ENCODE data around the gene PRAMEF26. TPM values are rescaled to one million over a fixed set of nuclear protein-coding genes. Genes with fewer than 3 reads are reported as not detected.
"Not testable (repeated sequence)": the region's sequence is repeated elsewhere in the genome, so short reads cannot be mapped to it uniquely, and the experiment has no call there.

Gene PRAMEF26
- not detected for polyA plus RNA-seq

- not testable (repeated sequence) for H3K36me3 Mint-ChIP-seq; H3K27me3 Mint-ChIP-seq (ENCODE audit: low read depth in 3 of 3); H3K27ac Mint-ChIP-seq; H3K9me3 Mint-ChIP-seq; H3K4me3 Mint-ChIP-seq; DNase-seq; H3K4me1 Mint-ChIP-seq
Observed at GRCh38 chr1:13155909-13156308, at the start of gene PRAMEF26. PRAMEF26 (minus strand) TSS chr1:13156009; CDS start chr1:13153095, 2,914 bp downstream.

- not testable (repeated sequence) for H3K27me3 Mint-ChIP-seq (ENCODE audit: low read depth in 3 of 3); H3K36me3 Mint-ChIP-seq; H3K4me3 Mint-ChIP-seq; H3K4me1 Mint-ChIP-seq; H3K9me3 Mint-ChIP-seq; DNase-seq; H3K27ac Mint-ChIP-seq
Observed at GRCh38 chr1:13201309-13201708, 45.5 kb upstream of the PRAMEF26 start, which contains the start of gene PRAMEF13. PRAMEF13 (minus strand) TSS chr1:13201409; CDS start chr1:13199589, 1,820 bp downstream.

- H3K9me3 Mint-ChIP-seq; H3K4me1 Mint-ChIP-seq; H3K27ac Mint-ChIP-seq; H3K4me3 Mint-ChIP-seq; H3K36me3 Mint-ChIP-seq; DNase-seq; H3K27me3 Mint-ChIP-seq (ENCODE audit: low read depth in 3 of 3): not testable (repeated sequence)
Observed at GRCh38 chr1:13171548-13171947, 15.7 kb upstream of the PRAMEF26 start, which contains the start of gene PRAMEF9. PRAMEF9 (plus strand) TSS chr1:13171848; CDS start chr1:13175281, 3,433 bp downstream.

GRCh38 chr1:13165531-13165930 lies 9.7 kb upstream of the PRAMEF26 start, which contains the start of gene HNRNPCL4:
HNRNPCL4 (minus strand) TSS chr1:13165631; CDS start chr1:13165467, 164 bp downstream.
- not testable (repeated sequence) for H3K27ac Mint-ChIP-seq; H3K36me3 Mint-ChIP-seq; H3K4me3 Mint-ChIP-seq; H3K9me3 Mint-ChIP-seq; H3K27me3 Mint-ChIP-seq (ENCODE audit: low read depth in 3 of 3); DNase-seq; H3K4me1 Mint-ChIP-seq

- not testable (repeated sequence) for H3K9me3 Mint-ChIP-seq; H3K36me3 Mint-ChIP-seq; DNase-seq; H3K27me3 Mint-ChIP-seq (ENCODE audit: low read depth in 3 of 3); H3K27ac Mint-ChIP-seq; H3K4me1 Mint-ChIP-seq; H3K4me3 Mint-ChIP-seq
Observed at GRCh38 chr1:13116754-13117153, 39.1 kb downstream of the PRAMEF26 start, which contains the start of gene HNRNPCL2. HNRNPCL2 (minus strand) TSS chr1:13116854; CDS start chr1:13116400, 454 bp downstream.

Other genes with a start within 250 kb of the PRAMEF26 start
- gene PRAMEF7, start 239.4 kb downstream of the PRAMEF26 start, polyA plus RNA-seq, result not detected
- gene PRAMEF6, start 208.4 kb downstream of the PRAMEF26 start, polyA plus RNA-seq, result not detected
- not detected for gene PRAMEF27, start 99.4 kb downstream of the PRAMEF26 start, polyA plus RNA-seq
- not detected for gene HNRNPCL3, start 95.2 kb downstream of the PRAMEF26 start, polyA plus RNA-seq
- not detected for gene PRAMEF25, start 85.2 kb downstream of the PRAMEF26 start, polyA plus RNA-seq
- not detected for gene HNRNPCL2, start 39.2 kb downstream of the PRAMEF26 start, polyA plus RNA-seq
- not detected for gene HNRNPCL4, start 9.6 kb upstream of the PRAMEF26 start, polyA plus RNA-seq
- not detected for gene PRAMEF9, start 15.8 kb upstream of the PRAMEF26 start, polyA plus RNA-seq
- gene PRAMEF13, start 45.4 kb upstream of the PRAMEF26 start, polyA plus RNA-seq, result not detected
- gene PRAMEF18, start 70.1 kb upstream of the PRAMEF26 start, polyA plus RNA-seq, result not detected
- gene PRAMEF5, start 98.2 kb upstream of the PRAMEF26 start, polyA plus RNA-seq, result not detected
- not detected for gene PRAMEF8, start 129.1 kb upstream of the PRAMEF26 start, polyA plus RNA-seq
- gene PRAMEF33, start 147.5 kb upstream of the PRAMEF26 start, polyA plus RNA-seq, result not detected
- gene PRAMEF15, start 159.6 kb upstream of the PRAMEF26 start, polyA plus RNA-seq, result not detected
- gene PRAMEF14, start 191.1 kb upstream of the PRAMEF26 start, polyA plus RNA-seq, result not detected
- not detected for gene PRAMEF19, start 215.9 kb upstream of the PRAMEF26 start, polyA plus RNA-seq
- not detected for gene PRAMEF17, start 233.6 kb upstream of the PRAMEF26 start, polyA plus RNA-seq